ENCODE results near the gene CCDC81.

DNA sequence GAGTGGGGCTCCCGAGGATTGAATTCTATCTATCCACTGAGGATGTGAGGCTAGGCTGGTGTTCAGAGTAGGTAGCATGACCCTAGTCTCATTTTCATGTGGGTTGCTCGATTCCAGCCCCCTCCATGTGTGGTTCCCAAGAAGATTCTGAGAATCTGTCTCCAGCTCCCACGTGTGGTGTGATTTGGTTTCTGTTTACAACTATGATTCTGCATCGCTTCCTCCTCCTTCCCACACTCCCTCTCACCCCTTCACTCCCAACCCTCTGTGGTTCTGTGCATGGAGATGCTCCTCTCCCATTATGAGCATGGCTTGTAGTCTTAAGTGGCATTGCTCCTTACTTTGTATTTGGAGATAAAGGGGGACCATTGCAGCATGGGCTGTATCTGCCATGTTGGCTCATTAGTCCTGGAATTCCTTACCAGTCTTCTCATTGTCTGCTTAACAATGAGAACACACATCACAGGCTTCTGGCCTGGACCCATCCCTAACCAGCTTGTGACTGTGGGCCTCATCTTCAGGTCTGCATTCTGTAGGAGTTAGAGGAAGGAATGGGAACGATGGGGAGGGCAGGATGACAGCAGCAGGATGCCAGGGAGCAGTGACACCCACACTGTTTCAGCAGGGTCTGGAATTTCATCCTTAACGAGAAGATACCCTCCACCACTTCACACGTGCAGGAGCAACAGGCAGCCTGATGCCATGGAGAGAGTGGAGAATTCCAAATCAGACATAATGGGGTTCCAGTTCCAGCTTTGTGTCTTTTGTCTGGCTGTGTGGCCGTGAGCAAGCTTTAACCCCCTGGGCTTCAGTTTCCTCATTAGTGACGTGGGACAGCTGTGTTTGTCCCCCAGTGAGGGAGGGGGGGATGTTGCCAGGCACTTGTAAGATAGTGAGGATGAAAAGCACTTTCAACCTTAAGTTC, 86.0 kb downstream of the CCDC81 start:
- TF ChIP-seq, protein P1, sequence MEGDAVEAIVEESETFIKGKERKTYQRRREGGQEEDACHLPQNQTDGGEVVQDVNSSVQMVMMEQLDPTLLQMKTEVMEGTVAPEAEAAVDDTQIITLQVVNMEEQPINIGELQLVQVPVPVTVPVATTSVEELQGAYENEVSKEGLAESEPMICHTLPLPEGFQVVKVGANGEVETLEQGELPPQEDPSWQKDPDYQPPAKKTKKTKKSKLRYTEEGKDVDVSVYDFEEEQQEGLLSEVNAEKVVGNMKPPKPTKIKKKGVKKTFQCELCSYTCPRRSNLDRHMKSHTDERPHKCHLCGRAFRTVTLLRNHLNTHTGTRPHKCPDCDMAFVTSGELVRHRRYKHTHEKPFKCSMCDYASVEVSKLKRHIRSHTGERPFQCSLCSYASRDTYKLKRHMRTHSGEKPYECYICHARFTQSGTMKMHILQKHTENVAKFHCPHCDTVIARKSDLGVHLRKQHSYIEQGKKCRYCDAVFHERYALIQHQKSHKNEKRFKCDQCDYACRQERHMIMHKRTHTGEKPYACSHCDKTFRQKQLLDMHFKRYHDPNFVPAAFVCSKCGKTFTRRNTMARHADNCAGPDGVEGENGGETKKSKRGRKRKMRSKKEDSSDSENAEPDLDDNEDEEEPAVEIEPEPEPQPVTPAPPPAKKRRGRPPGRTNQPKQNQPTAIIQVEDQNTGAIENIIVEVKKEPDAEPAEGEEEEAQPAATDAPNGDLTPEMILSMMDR (IDR thresholded peaks at IDR 0.05; ENCODE audit: low read depth, low read length, poor library complexity, severe bottlenecking), result no peak
- TF ChIP-seq EZH2phosphoT487 (IDR thresholded peaks at IDR 0.05; ENCODE audit: borderline replicate concordance, low read length), result no peak
